ENCODE results near the gene MPND. TPM values are rescaled to one million over a fixed set of nuclear protein-coding genes. Genes with fewer than 3 reads are reported as not detected.

The MPND gene
- total and polyA plus RNA-seq, 2 of the 13 experiments (the other 11 are each of a cell fraction or from before 2014, with no cell fraction given): 10.8 to 15.8 TPM

DNA sequence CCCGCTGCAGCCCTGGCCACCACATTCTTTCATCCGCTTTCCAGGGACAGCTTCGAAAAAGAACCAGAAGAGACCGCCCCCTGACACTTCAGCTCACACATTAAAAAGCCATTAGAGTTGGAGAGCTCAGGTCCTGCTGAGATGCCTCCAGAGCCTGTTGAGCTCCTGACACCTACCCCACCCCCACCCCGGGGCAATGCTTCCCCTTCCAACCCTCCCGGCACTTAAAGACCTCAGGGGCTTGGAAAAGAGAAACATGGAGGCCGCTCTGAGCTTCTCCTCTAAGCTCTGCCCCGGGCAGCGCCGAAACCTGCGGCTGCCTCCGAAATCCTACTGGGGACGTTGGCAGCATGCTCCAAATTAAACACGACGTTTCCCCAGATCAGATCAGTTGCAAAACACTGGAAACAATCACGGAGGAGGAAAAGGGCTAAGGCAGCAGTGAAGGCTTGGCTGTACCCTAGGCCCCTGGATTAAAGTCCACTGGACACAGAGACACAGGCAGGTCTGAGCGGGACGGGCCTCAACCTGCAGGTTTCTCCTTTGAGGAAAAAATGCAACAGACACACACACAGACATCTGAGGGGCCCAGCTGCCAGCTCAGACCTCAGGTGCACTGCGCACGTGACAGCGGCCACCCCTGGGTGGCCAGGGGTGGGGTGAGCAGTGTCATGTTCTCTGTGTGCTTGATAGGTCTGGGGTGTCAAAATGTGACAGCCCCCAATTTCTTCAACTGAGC, 47.4 kb downstream of the MPND start (continued):
- TF ChIP-seq KAT8 (CRISPR knock-in tag; IDR thresholded peaks at IDR 0.05) (peak; percentile 83), ZNF205 (CRISPR knock-in tag; IDR thresholded peaks at IDR 0.05) (peak; percentile 77; the same call in 1 of the 2 replicates), BHLHE40 (IDR thresholded peaks at IDR 0.05; ENCODE audit: low read length) (peak; percentile 98), TARDBP (CRISPR knock-in tag; IDR thresholded peaks at IDR 0.05) (peak; percentile 45; the same call in 1 of the 2 replicates), ZSCAN20 (CRISPR knock-in tag; IDR thresholded peaks at IDR 0.05; ENCODE audit: borderline replicate concordance) (no peak), FOXO1 (CRISPR knock-in tag; IDR thresholded peaks at IDR 0.05) (no peak; the same call in 1 of the 2 replicates), CBX5 (CRISPR knock-in tag; IDR thresholded peaks at IDR 0.05; ENCODE audit: borderline replicate concordance) (peak; percentile 51; the same call in 1 of the 2 replicates), ZFX (CRISPR knock-in tag; IDR thresholded peaks at IDR 0.05; ENCODE audit: low read depth) (peak; percentile 94), ZFP36 (IDR thresholded peaks at IDR 0.05; ENCODE audit: borderline replicate concordance, low read depth, low read length, partially characterized antibody) (no peak), TBX3 (IDR thresholded peaks at IDR 0.05; ENCODE audit: borderline replicate concordance) (peak; percentile 45; the same call in 1 of the 2 replicates), MIXL1 (CRISPR knock-in tag; IDR thresholded peaks at IDR 0.05) (peak; percentile 79; the same call in 1 of the 2 replicates), MED8 (CRISPR knock-in tag; IDR thresholded peaks at IDR 0.05; ENCODE audit: insufficient replicate concordance) (peak; percentile 21), HMG20A (CRISPR knock-in tag; IDR thresholded peaks at IDR 0.05; ENCODE audit: borderline replicate concordance) (peak; percentile 56; the same call in 1 of the 2 replicates), ATF7 (IDR thresholded peaks at IDR 0.05) (no peak), ATF7 (CRISPR knock-in tag; IDR thresholded peaks at IDR 0.05) (no peak), ZBTB20 (CRISPR knock-in tag; IDR thresholded peaks at IDR 0.05; ENCODE audit: borderline replicate concordance, low read depth) (no peak), TEAD3 (CRISPR knock-in tag; optimal IDR thresholded peaks at IDR 0.05; ENCODE audit: borderline replicate concordance) (peak; percentile 84), RAD21 (CRISPR knock-in tag; IDR thresholded peaks at IDR 0.05) (peak; percentile 50), ZNF543 (CRISPR knock-in tag; IDR thresholded peaks at IDR 0.05) (peak; percentile 49; the same call in 1 of the 2 replicates), HNRNPL (IDR thresholded peaks at IDR 0.05; ENCODE audit: low read depth, low read length) (0 out of 2 replicates have a peak, but pooled peaks have one; percentile 32), ZNF761 (CRISPR knock-in tag; conservative IDR thresholded peaks at IDR 0.05) (no peak), ZBTB21 (CRISPR knock-in tag; IDR thresholded peaks at IDR 0.05) (peak; percentile 37; the same call in 1 of the 2 replicates)
- TF ChIP-seq, protein P1, sequence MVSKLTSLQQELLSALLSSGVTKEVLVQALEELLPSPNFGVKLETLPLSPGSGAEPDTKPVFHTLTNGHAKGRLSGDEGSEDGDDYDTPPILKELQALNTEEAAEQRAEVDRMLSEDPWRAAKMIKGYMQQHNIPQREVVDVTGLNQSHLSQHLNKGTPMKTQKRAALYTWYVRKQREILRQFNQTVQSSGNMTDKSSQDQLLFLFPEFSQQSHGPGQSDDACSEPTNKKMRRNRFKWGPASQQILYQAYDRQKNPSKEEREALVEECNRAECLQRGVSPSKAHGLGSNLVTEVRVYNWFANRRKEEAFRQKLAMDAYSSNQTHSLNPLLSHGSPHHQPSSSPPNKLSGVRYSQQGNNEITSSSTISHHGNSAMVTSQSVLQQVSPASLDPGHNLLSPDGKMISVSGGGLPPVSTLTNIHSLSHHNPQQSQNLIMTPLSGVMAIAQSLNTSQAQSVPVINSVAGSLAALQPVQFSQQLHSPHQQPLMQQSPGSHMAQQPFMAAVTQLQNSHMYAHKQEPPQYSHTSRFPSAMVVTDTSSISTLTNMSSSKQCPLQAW (CRISPR knock-in tag; IDR thresholded peaks at IDR 0.05): 0 out of 2 replicates have a peak, but pooled peaks have one; percentile 81
- TF ChIP-seq, protein P2, sequence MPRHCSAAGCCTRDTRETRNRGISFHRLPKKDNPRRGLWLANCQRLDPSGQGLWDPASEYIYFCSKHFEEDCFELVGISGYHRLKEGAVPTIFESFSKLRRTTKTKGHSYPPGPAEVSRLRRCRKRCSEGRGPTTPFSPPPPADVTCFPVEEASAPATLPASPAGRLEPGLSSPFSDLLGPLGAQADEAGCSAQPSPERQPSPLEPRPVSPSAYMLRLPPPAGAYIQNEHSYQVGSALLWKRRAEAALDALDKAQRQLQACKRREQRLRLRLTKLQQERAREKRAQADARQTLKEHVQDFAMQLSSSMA (CRISPR knock-in tag; IDR thresholded peaks at IDR 0.05): peak; percentile 46; the same call in 1 of the 2 replicates
- TF ChIP-seq, protein P3, sequence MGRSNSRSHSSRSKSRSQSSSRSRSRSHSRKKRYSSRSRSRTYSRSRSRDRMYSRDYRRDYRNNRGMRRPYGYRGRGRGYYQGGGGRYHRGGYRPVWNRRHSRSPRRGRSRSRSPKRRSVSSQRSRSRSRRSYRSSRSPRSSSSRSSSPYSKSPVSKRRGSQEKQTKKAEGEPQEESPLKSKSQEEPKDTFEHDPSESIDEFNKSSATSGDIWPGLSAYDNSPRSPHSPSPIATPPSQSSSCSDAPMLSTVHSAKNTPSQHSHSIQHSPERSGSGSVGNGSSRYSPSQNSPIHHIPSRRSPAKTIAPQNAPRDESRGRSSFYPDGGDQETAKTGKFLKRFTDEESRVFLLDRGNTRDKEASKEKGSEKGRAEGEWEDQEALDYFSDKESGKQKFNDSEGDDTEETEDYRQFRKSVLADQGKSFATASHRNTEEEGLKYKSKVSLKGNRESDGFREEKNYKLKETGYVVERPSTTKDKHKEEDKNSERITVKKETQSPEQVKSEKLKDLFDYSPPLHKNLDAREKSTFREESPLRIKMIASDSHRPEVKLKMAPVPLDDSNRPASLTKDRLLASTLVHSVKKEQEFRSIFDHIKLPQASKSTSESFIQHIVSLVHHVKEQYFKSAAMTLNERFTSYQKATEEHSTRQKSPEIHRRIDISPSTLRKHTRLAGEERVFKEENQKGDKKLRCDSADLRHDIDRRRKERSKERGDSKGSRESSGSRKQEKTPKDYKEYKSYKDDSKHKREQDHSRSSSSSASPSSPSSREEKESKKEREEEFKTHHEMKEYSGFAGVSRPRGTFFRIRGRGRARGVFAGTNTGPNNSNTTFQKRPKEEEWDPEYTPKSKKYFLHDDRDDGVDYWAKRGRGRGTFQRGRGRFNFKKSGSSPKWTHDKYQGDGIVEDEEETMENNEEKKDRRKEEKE (IDR thresholded peaks at IDR 0.05): no peak

Data from HepG2 (cell line).